Urothelium cell line (cell line): Measurements from ENCODE around the gene LCE2D.

Experiments used
- DNase-seq: peaks from one replicate; pipeline ENCODE4 v3.0.0; 2011; ENCODE audit warnings: low spot score, mixed read lengths
- FAIRE-seq: peaks from 2 replicates; lab custom pipeline; 2011; peaks lifted over from hg19 to GRCh38; lab: Jason Lieb, UNC

LCE2D gene

GRCh38 chr1:152697701-152698600 lies 34.8 kb downstream of the LCE2D start, which contains the start of gene LCE2A:
LCE2A (plus strand) TSS chr1:152698345; CDS start chr1:152698902, 557 bp downstream.
- FAIRE-seq (no peak), DNase-seq (no peak)

GRCh38 chr1:152699746-152700145 lies 36.6 kb downstream of the LCE2D start:
- FAIRE-seq, result no peak
- DNase-seq, result no peak

GRCh38 chr1:152707860-152708259 lies 44.7 kb downstream of the LCE2D start, which contains the start of gene LCE4A:
LCE4A (plus strand) TSS chr1:152708160; CDS start chr1:152709076, 916 bp downstream.
- no peak for DNase-seq
- FAIRE-seq, result no peak
